Measurements from ENCODE around the gene RIMBP2.

The RIMBP2 gene

GRCh38 chr12:130665753-130666152 is 50.3 kb downstream of the RIMBP2 start:
- Histone ChIP-seq H3K36me3 (ENCODE audit: control insufficient read depth, insufficient read depth, low read length) (no peaks in the 10 kb centered on the region), H3K4me3 (ENCODE audit: low read depth, low read length) (no peak overlapping the region), H3K27ac (ENCODE audit: low read depth, low read length) (no peak overlapping the region), H3K9me3 (ENCODE audit: control insufficient read depth, insufficient read depth, low read depth, low read length) (peaks cover 23% of the 10 kb centered on the region), H3K9ac (ENCODE audit: low read length) (no peak overlapping the region), H3K4me1 (ENCODE audit: control insufficient read depth, insufficient read depth, low read length) (no peaks in the 10 kb centered on the region), H3K27me3 (ENCODE audit: control insufficient read depth, insufficient read depth, low read length) (no peaks in the 10 kb centered on the region; the same call in 1 of the 2 replicates)

- Histone ChIP-seq H3K4me3 (ENCODE audit: low read depth, low read length) (no peak overlapping the region), H3K27ac (ENCODE audit: low read depth, low read length) (no peak overlapping the region)
Measured at GRCh38 chr12:130664772-130665171, 51.3 kb downstream of the RIMBP2 start.

GRCh38 chr12:130664252-130664651 is 51.8 kb downstream of the RIMBP2 start:
- Histone ChIP-seq H3K36me3 (ENCODE audit: control insufficient read depth, insufficient read depth, low read length) (no peaks in the 10 kb centered on the region), H3K9ac (ENCODE audit: low read length) (no peak overlapping the region), H3K4me3 (ENCODE audit: low read depth, low read length) (no peak overlapping the region), H3K4me1 (ENCODE audit: control insufficient read depth, insufficient read depth, low read length) (no peaks in the 10 kb centered on the region), H3K27me3 (ENCODE audit: control insufficient read depth, insufficient read depth, low read length) (no peaks in the 10 kb centered on the region; the same call in 1 of the 2 replicates), H3K9me3 (ENCODE audit: control insufficient read depth, insufficient read depth, low read depth, low read length) (peaks cover 23% of the 10 kb centered on the region), H3K27ac (ENCODE audit: low read depth, low read length) (no peak overlapping the region)

More at GRCh38 chr12:130664772-130665171, 51.3 kb downstream of the RIMBP2 start:
- H3K36me3 ChIP-seq (ENCODE audit: control insufficient read depth, insufficient read depth, low read length): no peaks in the 10 kb centered on the region
- no peaks in the 10 kb centered on the region for H3K4me1 ChIP-seq (ENCODE audit: control insufficient read depth, insufficient read depth, low read length)
- no peak overlapping the region for H3K9ac ChIP-seq (ENCODE audit: low read length)
- no peaks in the 10 kb centered on the region; the same call in 1 of the 2 replicates for H3K27me3 ChIP-seq (ENCODE audit: control insufficient read depth, insufficient read depth, low read length)
- H3K9me3 ChIP-seq (ENCODE audit: control insufficient read depth, insufficient read depth, low read depth, low read length): peaks cover 23% of the 10 kb centered on the region

GRCh38 chr12:130663514-130663913 is 52.6 kb downstream of the RIMBP2 start:
- H3K27ac ChIP-seq (ENCODE audit: low read depth, low read length): no peak overlapping the region
- H3K9ac ChIP-seq (ENCODE audit: low read length): no peak overlapping the region
- no peak overlapping the region for H3K4me3 ChIP-seq (ENCODE audit: low read depth, low read length)
- no peaks in the 10 kb centered on the region; the same call in 1 of the 2 replicates for H3K27me3 ChIP-seq (ENCODE audit: control insufficient read depth, insufficient read depth, low read length)
- H3K9me3 ChIP-seq (ENCODE audit: control insufficient read depth, insufficient read depth, low read depth, low read length): peaks cover 15% of the 10 kb centered on the region
- no peaks in the 10 kb centered on the region for H3K36me3 ChIP-seq (ENCODE audit: control insufficient read depth, insufficient read depth, low read length)
- no peaks in the 10 kb centered on the region for H3K4me1 ChIP-seq (ENCODE audit: control insufficient read depth, insufficient read depth, low read length)

- no peak overlapping the region for H3K4me3 ChIP-seq (ENCODE audit: low read depth, low read length)
- H3K36me3 ChIP-seq (ENCODE audit: control insufficient read depth, insufficient read depth, low read length): no peaks in the 10 kb centered on the region
- no peaks in the 10 kb centered on the region for H3K9me3 ChIP-seq (ENCODE audit: control insufficient read depth, insufficient read depth, low read depth, low read length)
- no peak overlapping the region for H3K27ac ChIP-seq (ENCODE audit: low read depth, low read length)
- H3K27me3 ChIP-seq (ENCODE audit: control insufficient read depth, insufficient read depth, low read length): no peaks in the 10 kb centered on the region; the same call in 1 of the 2 replicates
- H3K4me1 ChIP-seq (ENCODE audit: control insufficient read depth, insufficient read depth, low read length): no peaks in the 10 kb centered on the region
- no peak overlapping the region for H3K9ac ChIP-seq (ENCODE audit: low read length)
Measured at GRCh38 chr12:130661486-130662255, 54.4 kb downstream of the RIMBP2 start.

GRCh38 chr12:130661059-130661458 is 55.0 kb downstream of the RIMBP2 start:
- H3K27ac ChIP-seq (ENCODE audit: low read depth, low read length): no peak overlapping the region
- no peaks in the 10 kb centered on the region for H3K9me3 ChIP-seq (ENCODE audit: control insufficient read depth, insufficient read depth, low read depth, low read length)
- H3K27me3 ChIP-seq (ENCODE audit: control insufficient read depth, insufficient read depth, low read length): no peaks in the 10 kb centered on the region; the same call in 1 of the 2 replicates
- H3K4me3 ChIP-seq (ENCODE audit: low read depth, low read length): no peak overlapping the region
- H3K36me3 ChIP-seq (ENCODE audit: control insufficient read depth, insufficient read depth, low read length): no peaks in the 10 kb centered on the region
- H3K4me1 ChIP-seq (ENCODE audit: control insufficient read depth, insufficient read depth, low read length): no peaks in the 10 kb centered on the region
- H3K9ac ChIP-seq (ENCODE audit: low read length): no peak overlapping the region

- Histone ChIP-seq H3K9ac (ENCODE audit: low read length) (no peak overlapping the region), H3K9me3 (ENCODE audit: control insufficient read depth, insufficient read depth, low read depth, low read length) (peaks cover 8% of the 10 kb centered on the region), H3K27ac (ENCODE audit: low read depth, low read length) (no peak overlapping the region), H3K36me3 (ENCODE audit: control insufficient read depth, insufficient read depth, low read length) (no peaks in the 10 kb centered on the region), H3K4me3 (ENCODE audit: low read depth, low read length) (no peak overlapping the region), H3K4me1 (ENCODE audit: control insufficient read depth, insufficient read depth, low read length) (no peaks in the 10 kb centered on the region), H3K27me3 (ENCODE audit: control insufficient read depth, insufficient read depth, low read length) (no peaks in the 10 kb centered on the region)
Measured at GRCh38 chr12:130658145-130658911, 57.8 kb downstream of the RIMBP2 start.

- H3K4me1 ChIP-seq (ENCODE audit: control insufficient read depth, insufficient read depth, low read length): no peaks in the 10 kb centered on the region
Measured at GRCh38 chr12:130656411-130656810, 59.7 kb downstream of the RIMBP2 start.

GRCh38 chr12:130655881-130656280 is 60.2 kb downstream of the RIMBP2 start:
- H3K27ac ChIP-seq (ENCODE audit: low read depth, low read length): no peak overlapping the region
- no peaks in the 10 kb centered on the region for H3K36me3 ChIP-seq (ENCODE audit: control insufficient read depth, insufficient read depth, low read length)
- peaks cover 8% of the 10 kb centered on the region for H3K9me3 ChIP-seq (ENCODE audit: control insufficient read depth, insufficient read depth, low read depth, low read length)
- no peaks in the 10 kb centered on the region for H3K4me1 ChIP-seq (ENCODE audit: control insufficient read depth, insufficient read depth, low read length)
- no peak overlapping the region for H3K4me3 ChIP-seq (ENCODE audit: low read depth, low read length)
- no peaks in the 10 kb centered on the region for H3K27me3 ChIP-seq (ENCODE audit: control insufficient read depth, insufficient read depth, low read length)
- H3K9ac ChIP-seq (ENCODE audit: low read length): no peak overlapping the region

More at GRCh38 chr12:130656411-130656810, 59.7 kb downstream of the RIMBP2 start:
- H3K4me3 ChIP-seq (ENCODE audit: low read depth, low read length): no peak overlapping the region
- no peaks in the 10 kb centered on the region for H3K27me3 ChIP-seq (ENCODE audit: control insufficient read depth, insufficient read depth, low read length)
- no peak overlapping the region for H3K27ac ChIP-seq (ENCODE audit: low read depth, low read length)
- H3K9ac ChIP-seq (ENCODE audit: low read length): no peak overlapping the region
- H3K36me3 ChIP-seq (ENCODE audit: control insufficient read depth, insufficient read depth, low read length): no peaks in the 10 kb centered on the region
- peaks cover 8% of the 10 kb centered on the region for H3K9me3 ChIP-seq (ENCODE audit: control insufficient read depth, insufficient read depth, low read depth, low read length)

GRCh38 chr12:130655010-130655409 is 61.1 kb downstream of the RIMBP2 start:
- Histone ChIP-seq H3K27me3 (ENCODE audit: control insufficient read depth, insufficient read depth, low read length) (no peaks in the 10 kb centered on the region), H3K9me3 (ENCODE audit: control insufficient read depth, insufficient read depth, low read depth, low read length) (peaks cover 8% of the 10 kb centered on the region), H3K27ac (ENCODE audit: low read depth, low read length) (no peak overlapping the region), H3K9ac (ENCODE audit: low read length) (no peak overlapping the region), H3K36me3 (ENCODE audit: control insufficient read depth, insufficient read depth, low read length) (no peaks in the 10 kb centered on the region), H3K4me1 (ENCODE audit: control insufficient read depth, insufficient read depth, low read length) (peaks cover 4% of the 10 kb centered on the region; the same call in 1 of the 2 replicates), H3K4me3 (ENCODE audit: low read depth, low read length) (no peak overlapping the region)

All from HUES6 (cell line).